Trophoblast cell (in vitro differentiated cells and primary cell): ENCODE data around the gene PHF14.
"Not testable (repeated sequence)": the region's sequence is repeated elsewhere in the genome, so short reads cannot be mapped to it uniquely, and the experiment has no call there.

Experiments used
- DNase-seq, 2 donors: peaks; one replicate each; pipeline ENCODE4 v3.0.0-alpha.2; 2016
- H2AFZ ChIP-seq: 2 replicates; pipeline ENCODE4 v1.6.1; 2013; ENCODE audit warnings: low read length, moderate library complexity, mild to moderate bottlenecking; ENCODE audit not compliant: insufficient read depth, poor library complexity
- H2AK5ac ChIP-seq: 2 replicates; pipeline ENCODE4 v1.6.1; 2013; ENCODE audit warnings: mild to moderate bottlenecking, low read length
- H2BK120ac ChIP-seq: 2 replicates; pipeline ENCODE4 v1.6.1; 2013; ENCODE audit warnings: low read length, mild to moderate bottlenecking, moderate library complexity; ENCODE audit not compliant: insufficient read depth, poor library complexity
- H2BK12ac ChIP-seq: 2 replicates; pipeline ENCODE4 v1.6.1; 2013; ENCODE audit warnings: mild to moderate bottlenecking, low read length, moderate library complexity
- H2BK5ac ChIP-seq: 2 replicates; pipeline ENCODE4 v1.6.1; 2013; ENCODE audit warnings: low read length, low read depth, moderate library complexity, mild to moderate bottlenecking; ENCODE audit not compliant: poor library complexity
- H3K14ac ChIP-seq: 2 replicates; pipeline ENCODE4 v1.6.1; 2013; ENCODE audit warnings: mild to moderate bottlenecking, low read length
- H3K18ac ChIP-seq: 2 replicates; pipeline ENCODE4 v1.6.1; 2013; ENCODE audit warnings: mild to moderate bottlenecking, low read length
- H3K23ac ChIP-seq: 2 replicates; pipeline ENCODE4 v1.6.1; 2013; ENCODE audit warnings: low read length
- H3K27ac ChIP-seq: 2 replicates; pipeline ENCODE4 v1.5.1; 2013; ENCODE audit warnings: low read depth, mild to moderate bottlenecking, inconsistent platforms, low read length, moderate library complexity
- H3K27me3 ChIP-seq: 2 replicates; pipeline ENCODE4 v1.6.1; 2013; ENCODE audit warnings: inconsistent platforms, mild to moderate bottlenecking, low read length, moderate library complexity; ENCODE audit not compliant: insufficient read depth
- H3K36me3 ChIP-seq, 2 experiments: 1 replicate in 1 of 2; 2 replicates in 1 of 2; pipeline ENCODE4 v1.6.1; 2013; ENCODE audit warnings: low read length in 2 of 2, mild to moderate bottlenecking in 2 of 2, moderate library complexity in 1 of 2; ENCODE audit not compliant: insufficient read depth in 2 of 2, control insufficient read depth in 1 of 2
- H3K4ac ChIP-seq: 2 replicates; pipeline ENCODE4 v1.6.1; 2013; ENCODE audit warnings: low read depth, mild to moderate bottlenecking, low read length, moderate library complexity
- H3K4me1 ChIP-seq, 2 experiments: 1 replicate in 1 of 2; 2 replicates in 1 of 2; pipeline ENCODE4 v1.6.1; 2013; ENCODE audit warnings: low read length in 2 of 2, mild to moderate bottlenecking in 2 of 2, moderate library complexity in 1 of 2; ENCODE audit not compliant: insufficient read depth in 2 of 2, control insufficient read depth in 1 of 2
- H3K4me2 ChIP-seq: 2 replicates; pipeline ENCODE4 v1.6.1; 2013; ENCODE audit warnings: inconsistent platforms, mild to moderate bottlenecking, low read length, moderate library complexity
- H3K4me3 ChIP-seq: 2 replicates; pipeline ENCODE4 v1.5.1; 2013; ENCODE audit warnings: mild to moderate bottlenecking, low read depth, low read length, inconsistent platforms
- H3K79me1 ChIP-seq: one replicate; pipeline ENCODE4 v1.6.1; 2013; ENCODE audit warnings: low read length
- H3K79me2 ChIP-seq: 2 replicates; pipeline ENCODE4 v1.6.1; 2013; ENCODE audit warnings: low read length, mild to moderate bottlenecking; ENCODE audit not compliant: control insufficient read depth, insufficient read depth, poor library complexity
- H3K9ac ChIP-seq: 2 replicates; pipeline ENCODE4 v1.6.1; 2013; ENCODE audit warnings: mild to moderate bottlenecking, low read length
- H3K9me3 ChIP-seq: 2 replicates; pipeline ENCODE4 v1.6.1; 2013; ENCODE audit warnings: low read depth, mild to moderate bottlenecking, control low read depth, inconsistent platforms, low read length; ENCODE audit not compliant: insufficient read depth
- H4K12ac ChIP-seq: 2 replicates; pipeline ENCODE4 v1.6.1; 2013; ENCODE audit warnings: low read depth, mild to moderate bottlenecking, low read length, moderate library complexity
- H4K8ac ChIP-seq: 2 replicates; pipeline ENCODE4 v1.6.1; 2013; ENCODE audit warnings: low read depth, mild to moderate bottlenecking, low read length, moderate library complexity
- H4K91ac ChIP-seq: one replicate; pipeline ENCODE4 v1.6.1; 2013; ENCODE audit warnings: low read depth, mild to moderate bottlenecking, low read length, moderate library complexity
- WGBS: extraction: QIAGEN DNeasy Blood & Tissue Kit; methylation state at CpG from one replicate; pipeline ENCODE4 v1.1.7; 2013; ENCODE audit warnings: missing lambda C conversion rate; ENCODE audit not compliant: insufficient read length, insufficient coverage; ENCODE audit errors: extremely low coverage; 5-methylcytosine and 5-hydroxymethylcytosine counted together

Gene PHF14

GRCh38 chr7:10990748-10991147 is 17.1 kb downstream of the PHF14 start:
- not testable (repeated sequence) for H2BK12ac ChIP-seq, H3K18ac ChIP-seq, H3K27me3 ChIP-seq, H3K23ac ChIP-seq, DNase-seq, H2BK5ac ChIP-seq, H3K79me2 ChIP-seq, H3K79me1 ChIP-seq, H3K27ac ChIP-seq, H3K4me2 ChIP-seq, H3K4me1 ChIP-seq, H3K9me3 ChIP-seq, H4K8ac ChIP-seq, H3K4ac ChIP-seq, H3K9ac ChIP-seq, H2AK5ac ChIP-seq, H3K4me3 ChIP-seq, H3K14ac ChIP-seq, H2AFZ ChIP-seq, H2BK120ac ChIP-seq, H4K12ac ChIP-seq, H4K91ac ChIP-seq
- H3K36me3 ChIP-seq = peaks cover 15 to 22% of the 10 kb centered on the region in 2 experiments
- no CpG with 5 or more reads among the region's 6 CpGs for WGBS

GRCh38 chr7:10995482-10996166 is 22.0 kb downstream of the PHF14 start:
- not testable (repeated sequence) for H3K4me3 ChIP-seq, H2AK5ac ChIP-seq, H2AFZ ChIP-seq, H3K4ac ChIP-seq, H3K9ac ChIP-seq, H4K91ac ChIP-seq, H4K12ac ChIP-seq, H3K4me1 ChIP-seq, H3K27me3 ChIP-seq, H3K18ac ChIP-seq, H2BK12ac ChIP-seq, H3K4me2 ChIP-seq, H2BK120ac ChIP-seq, H3K14ac ChIP-seq, H3K27ac ChIP-seq, H2BK5ac ChIP-seq, DNase-seq, H4K8ac ChIP-seq, H3K23ac ChIP-seq, H3K79me1 ChIP-seq, H3K79me2 ChIP-seq
- Histone ChIP-seq H3K9me3 (peaks cover 10% of the 10 kb centered on the region), H3K36me3 (peaks cover 17 to 22% of the 10 kb centered on the region in 2 experiments)
- WGBS = no CpG with 5 or more reads among the region's 34 CpGs

- Histone ChIP-seq H3K36me3 (peaks cover 13 to 14% of the 10 kb centered on the region in 2 experiments), H3K4me2 (no peak overlapping the region)
Measured at GRCh38 chr7:10998996-10999757, 25.5 kb downstream of the PHF14 start.

GRCh38 chr7:11005202-11005601 is 31.5 kb downstream of the PHF14 start:
- Histone ChIP-seq H3K14ac (no peak overlapping the region), H2BK12ac (no peak overlapping the region), H3K4ac (no peak overlapping the region), H3K27ac (no peak overlapping the region), H4K8ac (no peak overlapping the region), H3K9ac (no peak overlapping the region), H3K36me3 (peaks cover 2 to 4% of the 10 kb centered on the region in 2 experiments), H3K23ac (no peak overlapping the region), H3K4me3 (no peak overlapping the region), H3K4me2 (no peak overlapping the region), H3K18ac (no peak overlapping the region), H3K9me3 (no peaks in the 10 kb centered on the region), H2AK5ac (no peak overlapping the region), H3K4me1 (no peaks in the 10 kb centered on the region), H3K79me1 (no peaks in the 10 kb centered on the region), H2BK120ac (no peak overlapping the region), H4K12ac (no peak overlapping the region), H2AFZ (no peak overlapping the region), H4K91ac (no peak overlapping the region), H2BK5ac (no peak overlapping the region), H3K79me2 (no peaks in the 10 kb centered on the region), H3K27me3 (no peaks in the 10 kb centered on the region)
- no peak for DNase-seq

More at GRCh38 chr7:10998996-10999757, 25.5 kb downstream of the PHF14 start:
- H2AFZ ChIP-seq = no peak overlapping the region
- no peak overlapping the region for H3K23ac ChIP-seq
- H3K27me3 ChIP-seq = no peaks in the 10 kb centered on the region
- H3K4me3 ChIP-seq = no peak overlapping the region
- no peak overlapping the region for H3K18ac ChIP-seq
- H2BK5ac ChIP-seq = no peak overlapping the region
- H3K79me2 ChIP-seq = no peaks in the 10 kb centered on the region
- no peak for DNase-seq
- no peak overlapping the region for H4K12ac ChIP-seq
- H2BK12ac ChIP-seq = no peak overlapping the region
- no peak overlapping the region for H2AK5ac ChIP-seq
- no peak overlapping the region for H4K91ac ChIP-seq
- no peak overlapping the region for H3K9ac ChIP-seq
- no peaks in the 10 kb centered on the region for H3K4me1 ChIP-seq
- no peaks in the 10 kb centered on the region for H3K79me1 ChIP-seq
- no peak overlapping the region for H3K14ac ChIP-seq
- WGBS = no CpG with 5 or more reads among the region's 4 CpGs
- H3K27ac ChIP-seq = no peak overlapping the region
- no peak overlapping the region for H2BK120ac ChIP-seq
- H3K9me3 ChIP-seq = peaks cover 10% of the 10 kb centered on the region
- H4K8ac ChIP-seq = no peak overlapping the region
- no peak overlapping the region for H3K4ac ChIP-seq
